Keratinocyte (primary cell): Measurements from ENCODE around the gene TMEM132E. TPM values are rescaled to one million over a fixed set of nuclear protein-coding genes. Genes with fewer than 3 reads are reported as not detected.

Experiments used
- DNase-seq: peaks from one replicate; pipeline ENCODE4 v3.0.0-alpha.2; 2011; ENCODE audit warnings: low read depth, missing footprints, low spot score
- FAIRE-seq: peaks from 2 replicates; lab custom pipeline; 2011; peaks lifted over from hg19 to GRCh38; lab: Jason Lieb, UNC
- H2AFZ ChIP-seq: 2 replicates; pipeline ENCODE4 v1.6.0; 2012; ENCODE audit warnings: low read length, control low read depth, inconsistent platforms; ENCODE audit not compliant: control insufficient read depth
- H3K27ac ChIP-seq: 2 replicates; pipeline ENCODE4 v1.5.1; 2011; ENCODE audit warnings: low read length; ENCODE audit not compliant: control insufficient read depth, insufficient read depth
- H3K27me3 ChIP-seq: 3 replicates; pipeline ENCODE4 v1.6.0; 2011; ENCODE audit warnings: low read length; ENCODE audit not compliant: control insufficient read depth, insufficient read depth; ENCODE audit errors: extremely low read depth
- H3K36me3 ChIP-seq, 2 experiments: 2 replicates in 1 of 2; 3 replicates in 1 of 2; pipeline ENCODE4 v1.5.1; 2011; ENCODE audit warnings: low read length in 2 of 2, mild to moderate bottlenecking in 1 of 2; ENCODE audit not compliant: control insufficient read depth in 2 of 2, insufficient read depth in 2 of 2; ENCODE audit errors: extremely low read depth in 1 of 2
- H3K4me1 ChIP-seq: 3 replicates; pipeline ENCODE4 v1.5.1; 2011; ENCODE audit warnings: low read length; ENCODE audit not compliant: control insufficient read depth, insufficient read depth; ENCODE audit errors: extremely low read depth
- H3K4me2 ChIP-seq: 3 replicates; pipeline ENCODE4 v1.6.0; 2011; ENCODE audit warnings: low read depth, low read length; ENCODE audit not compliant: control insufficient read depth, insufficient read depth; ENCODE audit errors: extremely low read depth
- H3K4me3 ChIP-seq, 3 experiments: fragments of 200-600 bp in 1 of 3; sonication (generic) in 1 of 3; 2 replicates in 2 of 3; 3 replicates in 1 of 3; pipeline ENCODE4 v1.5.1; 2011 to 2016; ENCODE audit warnings: low read length in 3 of 3, mild to moderate bottlenecking in 3 of 3, control low read depth in 2 of 3, inconsistent platforms in 1 of 3, low read depth in 1 of 3, mixed read lengths in 1 of 3, mixed run types in 1 of 3, moderate library complexity in 1 of 3; ENCODE audit not compliant: control insufficient read depth in 2 of 3, insufficient read depth in 2 of 3; ENCODE audit errors: extremely low read depth in 1 of 3
- H3K79me2 ChIP-seq: 2 replicates; pipeline ENCODE4 v1.6.0; 2012; ENCODE audit warnings: low read length; ENCODE audit not compliant: control insufficient read depth, insufficient read depth
- H3K9ac ChIP-seq: 3 replicates; pipeline ENCODE4 v1.6.0; 2011; ENCODE audit warnings: low read length; ENCODE audit not compliant: control insufficient read depth, insufficient read depth; ENCODE audit errors: extremely low read depth
- H3K9me1 ChIP-seq: 3 replicates; pipeline ENCODE4 v1.6.0; 2011; ENCODE audit warnings: low read length; ENCODE audit not compliant: control insufficient read depth, insufficient read depth; ENCODE audit errors: extremely low read depth
- H3K9me3 ChIP-seq: 2 replicates; pipeline ENCODE4 v1.5.1; 2012; ENCODE audit warnings: low read depth, low read length; ENCODE audit not compliant: control insufficient read depth
- H4K20me1 ChIP-seq: 3 replicates; pipeline ENCODE4 v1.6.0; 2011; ENCODE audit warnings: low read length; ENCODE audit not compliant: control insufficient read depth, insufficient read depth; ENCODE audit errors: extremely low read depth
- CTCF ChIP-seq, 3 experiments: IDR thresholded peaks in 1 of 3; conservative IDR thresholded peaks in 1 of 3; optimal IDR thresholded peaks in 1 of 3; 2 replicates in 2 of 3; 3 replicates in 1 of 3; pipeline versions ENCODE3 to v1.5.1; 2011; ENCODE audit warnings: low read length in 3 of 3, mild to moderate bottlenecking in 3 of 3, moderate library complexity in 2 of 3, control low read depth in 1 of 3, inconsistent platforms in 1 of 3; ENCODE audit not compliant: insufficient read depth in 2 of 3; ENCODE audit errors: extremely low read depth in 1 of 3
- EZH2 ChIP-seq: IDR thresholded peaks from one replicate; pipeline ENCODE4 v1.6.1; 2012; ENCODE audit warnings: inconsistent platforms, mild to moderate bottlenecking, low read length, moderate library complexity
- dilution Hi-C: fragments of 300-500 bp; cut with MboI; formaldehyde crosslinking; loops from one replicate; pipeline ENCODE4 v1.7.0; 2020; ENCODE audit warnings: low sequenced_read_pairs; ENCODE audit not compliant: extremely low pct_ligation_motif_present
- polyA plus RNA-seq, 5 experiments: library from polyadenylated mRNA; depleted of rRNA in 3 of 5; stranded (reverse) in 3 of 5; stranded (forward) in 1 of 5; unstranded in 1 of 5; fragments of >200 nt; gene quantifications; 1 replicate in 1 of 5; 2 replicates in 3 of 5; 3 replicates in 1 of 5; pipeline versions ENCODE4 v1.2.1 to v1.2.3, GENCODE V29; 2011 to 2012; ENCODE audit warnings: missing spikeins in 2 of 5, low read depth in 1 of 5, low replicate concordance in 1 of 5

TMEM132E gene
- polyA plus RNA-seq, 1 donor (not counting 4 experiments of a cell fraction or from before 2014, with no cell fraction given): not detected

GRCh38 chr17:34652021-34652555, 72.7 kb downstream of the TMEM132E start:
- H3K9ac ChIP-seq: no peak overlapping the region
- H3K36me3 ChIP-seq: no peaks in the 10 kb centered on the region
- H3K27ac ChIP-seq: no peak overlapping the region
- no peaks in the 10 kb centered on the region for H4K20me1 ChIP-seq
- no peak overlapping the region for H3K4me3 ChIP-seq
- TF ChIP-seq CTCF (optimal IDR thresholded peaks at IDR 0.05 in 1 of 3, IDR thresholded peaks at IDR 0.05 in 1 of 3, conservative IDR thresholded peaks at IDR 0.05 in 1 of 3; ENCODE audit: extremely low read depth in 1 of 3, insufficient read depth in 2 of 3, low read length in 3 of 3) (no peak), EZH2 (no peak)
- no peaks in the 10 kb centered on the region for H3K9me3 ChIP-seq
- no peak overlapping the region for H2AFZ ChIP-seq
- FAIRE-seq (no peak), DNase-seq (no peak)
- peaks cover 5% of the 10 kb centered on the region for H3K27me3 ChIP-seq
- no peaks in the 10 kb centered on the region for H3K79me2 ChIP-seq
- dilution Hi-C loops: no loop called here
- no peak overlapping the region for H3K4me2 ChIP-seq
- no peaks in the 10 kb centered on the region for H3K9me1 ChIP-seq
- no peaks in the 10 kb centered on the region for H3K4me1 ChIP-seq

- dilution Hi-C loops: no loop called here
- no peak overlapping the region for H3K4me3 ChIP-seq
- H4K20me1 ChIP-seq: no peaks in the 10 kb centered on the region
- TF ChIP-seq CTCF (optimal IDR thresholded peaks at IDR 0.05 in 1 of 3, IDR thresholded peaks at IDR 0.05 in 1 of 3, conservative IDR thresholded peaks at IDR 0.05 in 1 of 3; ENCODE audit: extremely low read depth in 1 of 3, insufficient read depth in 2 of 3, low read length in 3 of 3) (no peak), EZH2 (no peak)
- H3K36me3 ChIP-seq: no peaks in the 10 kb centered on the region
- FAIRE-seq (no peak), DNase-seq (no peak)
- H3K4me1 ChIP-seq: no peaks in the 10 kb centered on the region
- no peak overlapping the region for H3K9ac ChIP-seq
- H3K9me3 ChIP-seq: no peaks in the 10 kb centered on the region
- H3K4me2 ChIP-seq: no peak overlapping the region
- peaks cover 5% of the 10 kb centered on the region for H3K27me3 ChIP-seq
- no peaks in the 10 kb centered on the region for H3K79me2 ChIP-seq
- H3K27ac ChIP-seq: no peak overlapping the region
- no peaks in the 10 kb centered on the region for H3K9me1 ChIP-seq
- H2AFZ ChIP-seq: no peak overlapping the region
These were observed 74.1 kb downstream of the TMEM132E start for GRCh38 chr17:34653511-34653910.
